Neural cell (in vitro differentiated cells): ENCODE measurements around the gene PRR30. TPM values are rescaled to one million over a fixed set of nuclear protein-coding genes. Genes with fewer than 3 reads are reported as not detected.

Experiments used
- H2AFZ ChIP-seq: fragments of 200-600, 300-800 bp; sonication (generic), shearing (Covaris generic); 2 replicates; pipeline ENCODE4 v1.6.0; 2014; ENCODE audit warnings: low read depth, mild to moderate bottlenecking, antibody characterized with exemption, low read length, moderate library complexity
- H3F3A ChIP-seq: fragments of 200-600 bp; shearing (Covaris generic); 2 replicates; pipeline ENCODE4 v1.6.1; 2016; ENCODE audit warnings: mild to moderate bottlenecking, moderate library complexity, mixed read lengths, antibody characterized with exemption, low read length; ENCODE audit not compliant: insufficient read depth, poor library complexity, severe bottlenecking
- H3K27ac ChIP-seq: fragments of 200-600, 300-800 bp; sonication (generic), shearing (Covaris generic); 2 replicates; pipeline ENCODE4 v1.5.1; 2014; ENCODE audit warnings: mild to moderate bottlenecking, low read length, moderate library complexity
- H3K27me3 ChIP-seq: fragments of 300-800, 200-600 bp; sonication (generic), shearing (Covaris generic); 2 replicates; pipeline ENCODE4 v1.6.0; 2014; ENCODE audit warnings: mild to moderate bottlenecking, low read depth, low read length, moderate library complexity; ENCODE audit not compliant: insufficient read depth
- H3K36me3 ChIP-seq: fragments of 300-800, 200-600 bp; sonication (generic), shearing (Covaris generic); 2 replicates; pipeline ENCODE4 v1.5.1; 2014; ENCODE audit warnings: mild to moderate bottlenecking, antibody characterized with exemption, low read length, moderate library complexity; ENCODE audit not compliant: insufficient read depth
- H3K4me2 ChIP-seq: fragments of 300-800, 200-600 bp; sonication (generic), shearing (Covaris generic); 2 replicates; pipeline ENCODE4 v1.6.0; 2014; ENCODE audit warnings: mild to moderate bottlenecking, low read length
- H3K4me3 ChIP-seq: fragments of 300-800, 200-600 bp; sonication (generic), shearing (Covaris generic); 2 replicates; pipeline ENCODE4 v1.5.1; 2014; ENCODE audit warnings: mild to moderate bottlenecking, low read length, moderate library complexity
- H3K79me2 ChIP-seq: fragments of 200-600 bp; shearing (Covaris generic); replicated peaks from 2 replicates; pipeline ENCODE4 v1.6.0; 2014; ENCODE audit warnings: mild to moderate bottlenecking, low read length, moderate library complexity; ENCODE audit not compliant: insufficient read depth
- H3K9ac ChIP-seq: fragments of 300-800, 200-600 bp; sonication (generic), shearing (Covaris generic); 2 replicates; pipeline ENCODE4 v1.6.1; 2016; ENCODE audit warnings: mild to moderate bottlenecking, low read length, mixed read lengths
- H3K9me2 ChIP-seq: fragments of 200-600 bp; shearing (Covaris generic); 2 replicates; pipeline ENCODE4 v1.6.1; 2016; ENCODE audit warnings: mild to moderate bottlenecking, low read length, mixed read lengths; ENCODE audit not compliant: insufficient read depth
- H3K9me3 ChIP-seq: fragments of 200-600, 300-800 bp; sonication (generic), shearing (Covaris generic); 2 replicates; pipeline ENCODE4 v1.6.1; 2016; ENCODE audit warnings: mild to moderate bottlenecking, mixed run types, low read length, moderate library complexity, mixed read lengths
- H4K20me1 ChIP-seq: fragments of 200-600 bp; shearing (Covaris generic); 2 replicates; pipeline ENCODE4 v1.6.1; 2016; ENCODE audit warnings: mild to moderate bottlenecking, mixed run types; ENCODE audit not compliant: insufficient read depth
- CTCF ChIP-seq: fragments of 450-650 bp; IDR thresholded peaks from 2 replicates; pipeline ENCODE4 v1.5.1; 2014; ENCODE audit warnings: antibody characterized with exemption, mild to moderate bottlenecking, moderate library complexity; ENCODE audit not compliant: poor library complexity, severe bottlenecking
- EP300 ChIP-seq: fragments of 450-650 bp; conservative IDR thresholded peaks from 2 replicates; pipeline ENCODE4 v1.6.1; 2014; ENCODE audit warnings: antibody characterized with exemption, mild to moderate bottlenecking, moderate library complexity; ENCODE audit not compliant: poor library complexity, severe bottlenecking
- EZH2 ChIP-seq: fragments of 200-600, 300-800 bp; shearing (Covaris generic), sonication (generic); IDR thresholded peaks from 2 replicates; pipeline ENCODE4 v1.6.1; 2014; ENCODE audit warnings: antibody characterized with exemption, low read length, borderline replicate concordance, mild to moderate bottlenecking; ENCODE audit not compliant: insufficient read depth, poor library complexity, severe bottlenecking
- MXI1 ChIP-seq: fragments of 450-650 bp; conservative IDR thresholded peaks from 2 replicates; pipeline ENCODE4 v1.6.1; 2014; ENCODE audit warnings: antibody characterized with exemption, mild to moderate bottlenecking; ENCODE audit not compliant: poor library complexity, severe bottlenecking
- POLR2AphosphoS5 ChIP-seq: IDR thresholded peaks from 2 replicates; pipeline ENCODE4 v1.6.1; 2012
- RAD21 ChIP-seq: fragments of 450-650 bp; conservative IDR thresholded peaks from 2 replicates; pipeline ENCODE4 v1.6.1; 2014; ENCODE audit warnings: antibody characterized with exemption, mild to moderate bottlenecking, moderate library complexity
- REST ChIP-seq: IDR thresholded peaks from 2 replicates; pipeline ENCODE4 v1.6.1; 2012; ENCODE audit warnings: borderline replicate concordance
- SMC3 ChIP-seq: fragments of 450-650 bp; conservative IDR thresholded peaks from 2 replicates; pipeline ENCODE4 v1.6.1; 2014; ENCODE audit warnings: antibody characterized with exemption, mild to moderate bottlenecking, moderate library complexity; ENCODE audit not compliant: poor library complexity
- TAF1 ChIP-seq: IDR thresholded peaks from 2 replicates; pipeline ENCODE4 v1.6.1; 2012; ENCODE audit warnings: low read depth
- polyA plus RNA-seq: library from polyadenylated mRNA; depleted of rRNA; stranded (reverse); fragments of >200 nt; gene quantifications from 2 replicates; pipeline ENCODE4 v1.2.3, GENCODE V29; 2014

Gene PRR30
- polyA plus RNA-seq, 1 donor from 2014 or later, result not detected

- Histone ChIP-seq H3K4me3 (no peak overlapping the region), H3K9ac (no peak overlapping the region), H3K9me3 (no peaks in the 10 kb centered on the region), H3K79me2 (no peaks in the 10 kb centered on the region), H3K27ac (no peak overlapping the region), H3F3A (no peaks in the 10 kb centered on the region), H3K36me3 (no peaks in the 10 kb centered on the region), H3K27me3 (no peaks in the 10 kb centered on the region), H3K9me2 (no peaks in the 10 kb centered on the region), H4K20me1 (no peaks in the 10 kb centered on the region), H2AFZ (no peak overlapping the region), H3K4me2 (no peak overlapping the region)
- no peak for TF ChIP-seq POLR2AphosphoS5
- TF ChIP-seq REST, result no peak
- TF ChIP-seq EP300, result no peak
- TF ChIP-seq EZH2, result no peak
- TF ChIP-seq RAD21, result no peak
- TF ChIP-seq CTCF, result no peak
- TF ChIP-seq MXI1, result no peak
- TF ChIP-seq TAF1, result no peak
- no peak for TF ChIP-seq SMC3
Observed at GRCh38 chr2:27093430-27094352, 45.5 kb downstream of the PRR30 start.

GRCh38 chr2:27092696-27093429 lies 46.3 kb downstream of the PRR30 start:
- Histone ChIP-seq H3K36me3 (no peaks in the 10 kb centered on the region), H3K9ac (no peak overlapping the region), H3K4me3 (no peak overlapping the region), H3K79me2 (no peaks in the 10 kb centered on the region), H3K27ac (no peak overlapping the region), H3K9me3 (no peaks in the 10 kb centered on the region), H3K9me2 (no peaks in the 10 kb centered on the region), H3F3A (no peaks in the 10 kb centered on the region), H3K27me3 (no peaks in the 10 kb centered on the region), H2AFZ (no peak overlapping the region), H3K4me2 (no peak overlapping the region), H4K20me1 (no peaks in the 10 kb centered on the region)
- TF ChIP-seq REST (no peak), RAD21 (no peak), EP300 (no peak), POLR2AphosphoS5 (no peak), CTCF (no peak), EZH2 (no peak), MXI1 (no peak), SMC3 (no peak), TAF1 (no peak)
